ENCODE measurements around the gene PTPRN2. TPM values are rescaled to one million over a fixed set of nuclear protein-coding genes. Genes with fewer than 3 reads are reported as not detected.
A peak's percentile ranks its signal among the peaks of the same experiment; 100 is the strongest.
"Not testable (repeated sequence)": the region's sequence is repeated elsewhere in the genome, so short reads cannot be mapped to it uniquely, and the experiment has no call there.

PTPRN2 gene
- total RNA-seq, 2 donors from 2014 or later, result 0.35 to 0.61 TPM

- H3K27ac Mint-ChIP-seq; ATAC-seq; DNase-seq (ENCODE audit: low spot score in 2 of 2); H3K36me3 Mint-ChIP-seq; H3K9me3 Mint-ChIP-seq: not testable (repeated sequence)
Measured at GRCh38 chr7:158521795-158522194, 65.8 kb downstream of the PTPRN2 start.

- no peak overlapping the region for H3K27ac Mint-ChIP-seq
- H3K36me3 Mint-ChIP-seq, result peaks cover 0 to 6% of the 10 kb centered on the region in 2 donors
- ATAC-seq (no peak), DNase-seq (ENCODE audit: low spot score in 2 of 2) (no peak)
- peaks cover 0 to 4% of the 10 kb centered on the region in 2 donors for H3K9me3 Mint-ChIP-seq
Measured at GRCh38 chr7:158520825-158521224, 66.8 kb downstream of the PTPRN2 start.

- ATAC-seq (no peak), DNase-seq (ENCODE audit: low spot score in 2 of 2) (no peak)
- Mint-ChIP-seq H3K27ac (no peak overlapping the region), H3K9me3 (peaks cover 3 to 4% of the 10 kb centered on the region in 2 donors), H3K36me3 (peaks cover 0 to 6% of the 10 kb centered on the region in 2 donors)
Measured at GRCh38 chr7:158519633-158520174, 67.9 kb downstream of the PTPRN2 start.

DNA sequence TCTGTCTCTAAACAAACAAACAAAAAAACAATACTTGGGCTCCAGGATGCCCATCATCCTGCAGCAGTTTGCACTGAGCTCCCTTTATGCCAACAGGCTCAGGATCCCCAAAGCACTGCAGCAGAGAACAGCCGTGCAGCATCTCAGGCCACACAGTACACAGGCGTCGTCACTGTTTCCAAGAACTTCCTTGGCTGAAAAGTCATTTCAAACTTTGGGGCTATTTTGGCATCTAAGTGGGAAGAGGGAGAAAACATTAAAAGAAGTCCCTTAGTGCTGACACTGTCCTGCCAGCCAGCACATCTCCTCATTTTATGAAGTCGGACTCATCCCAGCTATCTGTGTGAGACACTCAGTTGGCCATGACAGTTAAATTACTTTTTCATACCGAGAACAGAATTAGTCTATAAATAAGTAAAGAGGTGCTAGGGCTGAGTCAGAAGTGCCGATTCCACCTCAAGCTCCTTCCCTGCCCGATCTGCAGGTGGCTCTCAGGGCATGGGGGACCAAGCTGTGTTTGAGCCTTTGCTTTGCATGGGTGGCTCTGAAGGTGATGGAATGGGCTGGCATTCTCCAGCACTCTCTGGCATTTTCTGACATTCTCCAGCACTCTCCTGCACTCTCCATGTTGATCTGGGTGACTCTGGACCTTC, 68.5 kb downstream of the PTPRN2 start:
- peaks cover 0 to 6% of the 10 kb centered on the region in 2 donors for H3K36me3 Mint-ChIP-seq
- DNase-seq (ENCODE audit: low spot score in 2 of 2) (no peak), ATAC-seq (no peak)
- no peak overlapping the region for H3K27ac Mint-ChIP-seq
- peaks cover 4% of the 10 kb centered on the region in 2 donors for H3K9me3 Mint-ChIP-seq

DNA sequence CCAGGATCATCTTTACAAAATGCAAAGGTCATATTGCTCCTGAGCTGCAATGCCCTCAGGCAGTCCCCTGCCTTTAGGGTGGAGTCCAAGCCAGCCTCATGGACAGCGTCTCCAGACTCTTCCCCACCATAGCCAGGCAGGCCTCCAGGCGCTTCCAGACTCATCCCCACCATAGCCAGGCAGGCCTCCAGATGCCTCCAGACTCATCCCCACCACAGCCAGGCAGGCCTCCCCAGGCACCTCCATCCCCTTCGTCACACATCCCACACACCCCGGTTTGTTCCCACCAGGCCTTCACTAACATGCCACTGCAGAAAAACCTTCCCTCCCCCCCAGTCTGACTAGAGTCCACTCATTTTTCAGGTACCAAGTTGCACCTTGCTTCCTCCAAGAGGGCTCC, 70.1 kb downstream of the PTPRN2 start:
- ATAC-seq (no peak), DNase-seq (ENCODE audit: low spot score in 2 of 2) (no peak)
- peaks cover 4 to 8% of the 10 kb centered on the region in 2 donors for H3K9me3 Mint-ChIP-seq
- H3K36me3 Mint-ChIP-seq, result peaks cover 0 to 1% of the 10 kb centered on the region in 2 donors
- no peak overlapping the region for H3K27ac Mint-ChIP-seq

GRCh38 chr7:158517072-158517471, 70.6 kb downstream of the PTPRN2 start:
- peaks cover 0 to under 1% of the 10 kb centered on the region in 2 donors for H3K36me3 Mint-ChIP-seq
- DNase-seq (ENCODE audit: low spot score in 2 of 2) (no peak), ATAC-seq (no peak)
- no peak overlapping the region for H3K27ac Mint-ChIP-seq
- H3K9me3 Mint-ChIP-seq, result peaks cover 5 to 11% of the 10 kb centered on the region in 2 donors

DNA sequence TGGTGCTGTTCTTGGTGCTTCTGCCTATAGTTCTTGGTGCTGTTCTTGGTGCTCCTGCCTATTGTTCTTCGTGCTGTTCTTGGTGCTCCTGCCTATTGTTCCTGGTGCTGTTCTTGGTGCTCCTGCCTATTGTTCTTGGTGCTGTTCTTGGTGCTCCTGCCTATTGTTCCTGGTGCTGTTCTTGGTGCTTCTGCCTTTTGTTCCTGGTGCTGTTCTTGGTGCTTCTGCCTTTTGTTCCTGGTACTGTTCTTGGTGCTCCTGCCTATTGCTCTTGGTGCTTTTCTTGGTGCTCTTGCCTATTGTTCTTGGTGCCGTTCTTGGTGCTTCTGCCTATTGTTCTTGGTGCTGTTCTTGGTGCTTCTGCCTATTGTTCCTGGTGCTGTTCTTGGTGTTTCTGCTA, 71.1 kb downstream of the PTPRN2 start:
- DNase-seq (ENCODE audit: low spot score in 2 of 2) (no peak), ATAC-seq (no peak)
- H3K36me3 Mint-ChIP-seq, result peaks cover 0 to 6% of the 10 kb centered on the region in 2 donors
- no peak overlapping the region for H3K27ac Mint-ChIP-seq
- peaks cover 5 to 16% of the 10 kb centered on the region in 2 donors for H3K9me3 Mint-ChIP-seq

DNA sequence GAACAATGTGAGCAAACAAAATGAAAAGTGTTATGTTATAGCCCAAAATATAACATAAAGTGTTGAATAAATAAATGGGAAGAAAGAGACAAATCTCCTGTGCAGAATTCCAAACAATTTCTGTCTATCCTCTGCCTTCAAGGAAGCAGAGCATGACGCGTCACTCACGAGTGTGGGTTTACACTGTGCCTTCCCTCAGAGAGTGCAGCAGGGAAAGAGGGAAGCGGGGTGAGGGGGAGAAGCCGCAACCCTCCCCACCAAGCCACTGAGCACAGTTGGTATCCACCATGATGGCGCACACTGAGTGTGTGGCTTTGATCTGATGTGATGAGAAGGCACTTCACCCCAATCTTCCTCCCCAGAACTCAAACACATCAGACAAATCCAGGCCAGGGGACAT, 74.8 kb downstream of the PTPRN2 start:
- H3K36me3 Mint-ChIP-seq, result peaks cover 7 to 13% of the 10 kb centered on the region in 2 donors
- DNase-seq (ENCODE audit: low spot score in 2 of 2), result no peak
- peaks cover 20 to 27% of the 10 kb centered on the region in 2 donors for H3K9me3 Mint-ChIP-seq
- no peak for ATAC-seq
- H3K27ac Mint-ChIP-seq, result no peak overlapping the region

GRCh38 chr7:158512042-158512441, 75.6 kb downstream of the PTPRN2 start:
- H3K36me3 Mint-ChIP-seq, result peaks cover 10 to 13% of the 10 kb centered on the region in 2 donors

GRCh38 chr7:158508802-158509385, 78.7 kb downstream of the PTPRN2 start:
- H3K27ac Mint-ChIP-seq, result no peak overlapping the region
- H3K36me3 Mint-ChIP-seq, result peaks cover 10 to 13% of the 10 kb centered on the region in 2 donors
- DNase-seq (ENCODE audit: low spot score in 2 of 2), result no peak
- H3K9me3 Mint-ChIP-seq, result peaks cover 21 to 22% of the 10 kb centered on the region in 2 donors
- ATAC-seq, result no peak

More at GRCh38 chr7:158512042-158512441, 75.6 kb downstream of the PTPRN2 start:
- Mint-ChIP-seq H3K27ac (no peak overlapping the region), H3K9me3 (peaks cover 22 to 27% of the 10 kb centered on the region in 2 donors)
- no peak for ATAC-seq
- DNase-seq (ENCODE audit: low spot score in 2 of 2), result no peak

GRCh38 chr7:158508321-158508720, 79.3 kb downstream of the PTPRN2 start:
- H3K27ac Mint-ChIP-seq; ATAC-seq; DNase-seq (ENCODE audit: low spot score in 2 of 2): not testable (repeated sequence)
- peaks cover 10 to 13% of the 10 kb centered on the region in 2 donors for H3K36me3 Mint-ChIP-seq
- peaks cover 21 to 22% of the 10 kb centered on the region in 2 donors for H3K9me3 Mint-ChIP-seq

DNA sequence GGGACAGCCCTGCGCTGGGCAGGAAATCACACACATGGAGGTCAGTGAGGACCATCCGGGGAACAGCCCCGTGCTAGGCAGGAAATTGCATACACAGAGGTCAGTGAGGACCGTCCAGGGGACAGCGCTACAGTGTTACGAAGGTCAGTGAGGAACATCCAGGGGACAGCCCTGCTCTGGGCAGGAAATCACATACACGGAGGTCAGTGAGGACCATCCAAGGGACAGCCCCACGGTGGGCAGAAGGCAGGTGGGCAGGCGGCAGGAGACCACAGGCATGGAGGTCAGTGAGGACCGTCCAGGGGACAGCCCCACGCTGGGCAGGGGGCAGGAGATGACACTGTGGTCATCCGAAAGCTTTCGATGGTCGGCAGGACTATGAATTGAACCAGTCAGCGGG, 79.7 kb downstream of the PTPRN2 start:
- no peak for DNase-seq (ENCODE audit: low spot score in 2 of 2)
- peaks cover 21 to 22% of the 10 kb centered on the region in 2 donors for H3K9me3 Mint-ChIP-seq
- peaks cover 10 to 13% of the 10 kb centered on the region in 2 donors for H3K36me3 Mint-ChIP-seq
- no peak overlapping the region for H3K27ac Mint-ChIP-seq
- ATAC-seq, result no peak

DNA sequence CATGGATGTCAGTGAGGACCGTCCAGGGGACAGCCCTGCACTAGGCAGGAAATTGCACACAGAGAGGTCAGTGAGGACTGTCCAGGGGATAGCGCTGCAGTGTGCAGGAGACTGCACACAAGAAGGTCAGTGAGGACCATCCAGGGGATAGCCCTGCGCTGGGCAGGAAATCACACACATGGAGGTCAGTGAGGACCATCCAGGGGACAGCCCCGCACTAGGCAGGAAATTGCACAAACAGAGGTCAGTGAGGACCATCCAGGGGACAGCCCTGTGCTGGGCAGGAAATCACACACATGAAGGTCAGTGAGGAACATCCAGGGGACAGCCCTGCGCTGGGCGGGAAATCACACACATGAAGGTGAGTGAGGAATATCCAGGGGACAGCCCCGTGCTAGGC, 80.4 kb downstream of the PTPRN2 start:
- DNase-seq (ENCODE audit: low spot score in 2 of 2); H3K27ac Mint-ChIP-seq: not testable (repeated sequence)
- H3K36me3 Mint-ChIP-seq, result peaks cover 10 to 13% of the 10 kb centered on the region in 2 donors
- ATAC-seq, result peak in 1 of 2 donors; percentile 33
- peaks cover 17% of the 10 kb centered on the region in 2 donors for H3K9me3 Mint-ChIP-seq

DNA sequence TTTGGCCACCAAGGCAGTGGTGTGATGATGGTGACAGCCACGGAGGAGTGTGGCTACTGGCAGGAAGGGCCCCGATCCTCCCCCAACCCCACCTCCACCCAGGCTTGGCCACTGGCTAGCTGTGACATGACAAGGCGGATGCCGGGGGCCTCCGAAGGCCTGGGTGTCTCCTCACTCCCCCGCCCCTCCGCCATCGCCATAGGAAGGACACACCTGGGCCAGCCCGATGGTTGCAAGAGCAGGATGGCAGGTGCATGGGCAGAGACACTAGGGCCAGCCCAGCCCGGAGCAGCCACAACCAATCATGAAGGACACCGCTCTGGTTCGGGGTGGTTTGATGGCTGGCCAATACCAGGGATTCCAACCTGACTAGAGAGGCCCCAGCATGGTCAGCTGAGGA, 81.0 kb downstream of the PTPRN2 start:
- no peak overlapping the region for H3K27ac Mint-ChIP-seq
- DNase-seq (ENCODE audit: low spot score in 2 of 2) (no peak), ATAC-seq (no peak)
- H3K36me3 Mint-ChIP-seq, result peaks cover 9 to 10% of the 10 kb centered on the region in 2 donors
- peaks cover 12 to 17% of the 10 kb centered on the region in 2 donors for H3K9me3 Mint-ChIP-seq

DNA sequence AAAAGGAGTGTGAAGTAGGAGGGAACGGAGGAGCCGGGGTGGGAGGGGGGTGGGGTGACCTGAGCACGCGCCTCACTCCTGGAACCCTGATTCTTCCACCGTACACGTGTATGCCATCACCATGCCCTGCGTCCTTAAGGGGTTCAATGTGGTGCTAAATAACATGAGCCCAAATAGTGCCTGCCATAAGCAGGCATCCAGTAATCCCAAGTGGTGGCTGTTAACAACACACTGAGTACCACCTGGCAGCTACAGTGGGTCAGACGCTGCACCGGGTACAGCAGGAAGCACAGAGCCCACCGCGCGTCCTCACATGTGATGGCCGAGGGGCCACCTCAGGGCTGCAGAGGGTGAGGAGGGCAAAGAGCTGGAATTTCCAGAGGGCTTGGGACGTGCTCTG, 81.9 kb downstream of the PTPRN2 start:
- Mint-ChIP-seq H3K9me3 (peaks cover 5 to 13% of the 10 kb centered on the region in 2 donors), H3K27ac (no peak overlapping the region), H3K36me3 (peaks cover 0 to 4% of the 10 kb centered on the region in 2 donors)
- ATAC-seq (no peak), DNase-seq (ENCODE audit: low spot score in 2 of 2) (no peak)

DNA sequence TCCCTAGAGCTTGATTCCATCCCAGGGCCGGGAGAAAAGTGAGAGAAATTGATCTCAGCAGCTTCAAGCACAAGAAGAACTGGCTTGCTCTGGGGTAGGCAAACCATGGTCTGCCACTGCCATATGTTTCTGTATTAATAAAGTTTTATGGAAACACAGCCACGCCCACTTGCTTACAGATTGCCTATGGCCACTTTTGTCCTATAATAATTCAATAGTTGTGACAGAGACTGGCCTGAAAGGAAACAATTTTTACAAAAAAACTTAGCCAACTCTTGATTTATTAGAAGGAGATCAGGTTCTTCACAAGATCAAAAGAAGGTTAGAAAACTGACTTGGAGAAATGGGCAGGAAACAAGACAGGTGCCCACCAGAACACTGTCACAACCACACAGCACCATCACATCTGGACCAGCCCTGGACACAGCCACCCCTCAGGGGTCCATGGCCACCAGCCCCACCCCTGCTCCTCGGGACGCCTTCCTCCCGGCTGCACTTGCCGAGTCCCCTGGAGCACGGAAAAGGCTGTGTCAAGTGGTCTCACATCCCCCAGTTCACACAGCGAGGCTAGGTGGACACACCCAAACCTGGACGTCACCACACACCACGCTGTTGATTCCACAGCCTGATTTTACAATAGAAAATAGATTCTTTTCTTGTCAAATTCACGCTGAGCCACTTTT, 85.4 kb downstream of the PTPRN2 start:
- DNase-seq (ENCODE audit: low spot score in 2 of 2) (no peak), ATAC-seq (no peak)
- Mint-ChIP-seq H3K27ac (no peak overlapping the region), H3K36me3 (no peaks in the 10 kb centered on the region), H3K9me3 (no peaks in the 10 kb centered on the region)
